Endodermal cell (in vitro differentiated cells): Measurements from ENCODE around the gene EGFL8. TPM values are rescaled to one million over a fixed set of nuclear protein-coding genes. Genes with fewer than 3 reads are reported as not detected.

Source experiments
- DNase-seq: peaks from one replicate; pipeline ENCODE4 v3.0.0-alpha.2; 2017
- H3K27ac ChIP-seq: 2 replicates; pipeline ENCODE4 v1.5.1; 2013; ENCODE audit warnings: mild to moderate bottlenecking, low read depth, low read length, moderate library complexity
- H3K27me3 ChIP-seq: 2 replicates; pipeline ENCODE4 v1.6.1; 2013; ENCODE audit warnings: mild to moderate bottlenecking, low read length, moderate library complexity; ENCODE audit not compliant: insufficient read depth, control insufficient read depth, poor library complexity, severe bottlenecking
- H3K36me3 ChIP-seq: 2 replicates; pipeline ENCODE4 v1.7.0; 2013; ENCODE audit warnings: mild to moderate bottlenecking, low read length, moderate library complexity; ENCODE audit not compliant: control insufficient read depth, insufficient read depth
- H3K4me1 ChIP-seq: one replicate; pipeline ENCODE4 v1.7.0; 2013; ENCODE audit warnings: low read length; ENCODE audit not compliant: control insufficient read depth, insufficient read depth
- H3K4me3 ChIP-seq: 2 replicates; pipeline ENCODE4 v1.5.1; 2013; ENCODE audit warnings: mild to moderate bottlenecking, low read length, moderate library complexity
- H3K9ac ChIP-seq: 2 replicates; pipeline ENCODE4 v1.6.1; 2013; ENCODE audit warnings: mild to moderate bottlenecking, low read length, moderate library complexity; ENCODE audit not compliant: poor library complexity, severe bottlenecking; ENCODE audit errors: extremely low read depth
- H3K9me3 ChIP-seq: 2 replicates; pipeline ENCODE4 v1.6.1; 2013; ENCODE audit warnings: mild to moderate bottlenecking, low read length, moderate library complexity; ENCODE audit not compliant: control insufficient read depth
- H3K27ac Mint-ChIP-seq: 2 replicates; pipeline ENCODE4 v1.8.0; 2020; ENCODE audit warnings: mixed read lengths
- H3K27me3 Mint-ChIP-seq: 2 replicates; pipeline ENCODE4 v1.8.0; 2021; ENCODE audit warnings: mild to moderate bottlenecking, mixed read lengths; ENCODE audit not compliant: insufficient read depth
- H3K36me3 Mint-ChIP-seq: 2 replicates; pipeline ENCODE4 v1.8.0; 2020; ENCODE audit warnings: low read depth, mixed read lengths
- H3K4me1 Mint-ChIP-seq: 2 replicates; pipeline ENCODE4 v1.8.0; 2020; ENCODE audit warnings: mixed read lengths
- H3K4me3 Mint-ChIP-seq: 2 replicates; pipeline ENCODE4 v1.8.0; 2020; ENCODE audit warnings: mild to moderate bottlenecking, moderate library complexity, mixed read lengths
- H3K9me3 Mint-ChIP-seq: 2 replicates; pipeline ENCODE4 v1.8.0; 2020; ENCODE audit warnings: mild to moderate bottlenecking, mixed read lengths
- WGBS, 2 experiments: methylation state at CpG; one replicate each; pipeline versions ENCODE4 v1.1.5 to v1.1.7; 2013; ENCODE audit warnings: missing lambda C conversion rate in 2 of 2, mixed read lengths in 1 of 2; ENCODE audit not compliant: insufficient coverage in 1 of 2, insufficient read length in 1 of 2; 5-methylcytosine and 5-hydroxymethylcytosine counted together
- total RNA-seq, 2 donors: library from RNA; stranded (reverse); fragmentation: NEBNext Ultra II Directional in 1 of 2; extraction: Animal tissue kit (Norgen Biotek cat#: 25700) in 1 of 2; gene quantifications; 2 replicates in 1 of 2; 3 replicates in 1 of 2; pipeline ENCODE4 v1.2.1, GENCODE V29; 2021
- TF ChIP-seq, protein P1 (sequence below): fragments of 200-600 bp; sonication (generic); conservative IDR thresholded peaks from 2 replicates; pipeline ENCODE4 v1.5.0; 2021; ENCODE audit warnings: antibody characterized with exemption, mild to moderate bottlenecking

The EGFL8 gene
- total RNA-seq, 2 donors from 2014 or later, result 27.9 to 39.6 TPM

DNA sequence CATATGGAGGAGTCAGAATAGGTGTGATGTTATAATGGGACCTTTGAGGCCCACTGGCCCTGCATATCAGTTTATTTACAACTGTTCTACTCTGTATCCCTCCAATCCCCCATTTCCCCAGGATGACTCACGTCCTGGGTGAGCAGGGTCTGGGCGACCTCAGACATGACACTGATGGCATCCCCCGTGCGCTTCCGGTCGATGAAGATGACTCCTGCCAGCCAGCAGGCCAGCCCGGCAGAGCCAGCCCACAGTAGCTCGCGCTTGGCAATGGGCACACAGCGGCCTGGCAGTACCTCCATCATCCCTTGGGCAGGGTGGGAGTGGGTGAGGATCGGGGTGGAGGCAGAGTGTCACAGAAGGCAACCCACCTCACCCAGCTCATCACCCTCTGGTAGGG lies 5.9 kb downstream of the EGFL8 start:
- Histone ChIP-seq H3K27me3 (no peaks in the 10 kb centered on the region), H3K4me1 (peaks cover 26% of the 10 kb centered on the region), H3K4me3 (no peak overlapping the region), H3K36me3 (peaks cover 68% of the 10 kb centered on the region), H3K9ac (no peak overlapping the region), H3K27ac (no peak overlapping the region), H3K9me3 (no peaks in the 10 kb centered on the region)
- Mint-ChIP-seq H3K4me1 (peaks cover 58% of the 10 kb centered on the region), H3K4me3 (no peak overlapping the region), H3K27ac (peak overlapping the region; percentile 62), H3K27me3 (no peaks in the 10 kb centered on the region), H3K36me3 (peaks cover 68% of the 10 kb centered on the region), H3K9me3 (no peaks in the 10 kb centered on the region)
- TF ChIP-seq, protein P1, sequence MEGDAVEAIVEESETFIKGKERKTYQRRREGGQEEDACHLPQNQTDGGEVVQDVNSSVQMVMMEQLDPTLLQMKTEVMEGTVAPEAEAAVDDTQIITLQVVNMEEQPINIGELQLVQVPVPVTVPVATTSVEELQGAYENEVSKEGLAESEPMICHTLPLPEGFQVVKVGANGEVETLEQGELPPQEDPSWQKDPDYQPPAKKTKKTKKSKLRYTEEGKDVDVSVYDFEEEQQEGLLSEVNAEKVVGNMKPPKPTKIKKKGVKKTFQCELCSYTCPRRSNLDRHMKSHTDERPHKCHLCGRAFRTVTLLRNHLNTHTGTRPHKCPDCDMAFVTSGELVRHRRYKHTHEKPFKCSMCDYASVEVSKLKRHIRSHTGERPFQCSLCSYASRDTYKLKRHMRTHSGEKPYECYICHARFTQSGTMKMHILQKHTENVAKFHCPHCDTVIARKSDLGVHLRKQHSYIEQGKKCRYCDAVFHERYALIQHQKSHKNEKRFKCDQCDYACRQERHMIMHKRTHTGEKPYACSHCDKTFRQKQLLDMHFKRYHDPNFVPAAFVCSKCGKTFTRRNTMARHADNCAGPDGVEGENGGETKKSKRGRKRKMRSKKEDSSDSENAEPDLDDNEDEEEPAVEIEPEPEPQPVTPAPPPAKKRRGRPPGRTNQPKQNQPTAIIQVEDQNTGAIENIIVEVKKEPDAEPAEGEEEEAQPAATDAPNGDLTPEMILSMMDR, result no peak
- WGBS, 2 experiments, result 94 to 97% methylated on average over 5 to 10 of the region's 11 CpGs
- no peak for DNase-seq

DNA sequence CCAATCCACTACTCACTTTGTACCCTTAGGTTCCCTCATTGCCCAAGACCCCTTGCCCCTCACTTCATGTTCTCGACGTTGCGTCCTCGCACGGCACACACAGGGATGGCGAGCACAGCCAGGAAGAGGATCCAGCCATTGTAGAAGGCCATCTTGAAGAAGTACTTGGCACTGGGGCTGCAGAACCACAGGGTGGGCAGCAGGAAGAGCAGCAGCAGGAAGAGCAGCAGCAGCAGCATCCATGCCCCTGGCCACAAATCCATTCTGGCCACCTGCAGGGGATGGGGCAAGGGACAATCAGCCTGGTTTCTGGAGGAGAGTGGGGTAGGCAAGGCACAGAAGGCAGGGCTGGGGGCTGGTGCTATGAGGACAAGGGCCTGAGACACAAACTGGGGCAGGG lies 6.8 kb downstream of the EGFL8 start:
- Mint-ChIP-seq H3K27ac (peak overlapping the region; percentile 17), H3K36me3 (peaks cover 60% of the 10 kb centered on the region), H3K9me3 (no peaks in the 10 kb centered on the region), H3K4me1 (peaks cover 56% of the 10 kb centered on the region), H3K27me3 (no peaks in the 10 kb centered on the region), H3K4me3 (no peak overlapping the region)
- H3K4me3 ChIP-seq, result no peak overlapping the region
- H3K4me1 ChIP-seq, result peaks cover 26% of the 10 kb centered on the region
- H3K27ac ChIP-seq, result no peak overlapping the region
- TF ChIP-seq, protein P1, result no peak
- no peak for DNase-seq
- peaks cover 62% of the 10 kb centered on the region for H3K36me3 ChIP-seq
- H3K9me3 ChIP-seq, result no peaks in the 10 kb centered on the region
- H3K27me3 ChIP-seq, result no peaks in the 10 kb centered on the region
- H3K9ac ChIP-seq, result no peak overlapping the region
- 93 to 100% methylated on average over 1 to 6 of the region's 6 CpGs for WGBS, 2 experiments

DNA sequence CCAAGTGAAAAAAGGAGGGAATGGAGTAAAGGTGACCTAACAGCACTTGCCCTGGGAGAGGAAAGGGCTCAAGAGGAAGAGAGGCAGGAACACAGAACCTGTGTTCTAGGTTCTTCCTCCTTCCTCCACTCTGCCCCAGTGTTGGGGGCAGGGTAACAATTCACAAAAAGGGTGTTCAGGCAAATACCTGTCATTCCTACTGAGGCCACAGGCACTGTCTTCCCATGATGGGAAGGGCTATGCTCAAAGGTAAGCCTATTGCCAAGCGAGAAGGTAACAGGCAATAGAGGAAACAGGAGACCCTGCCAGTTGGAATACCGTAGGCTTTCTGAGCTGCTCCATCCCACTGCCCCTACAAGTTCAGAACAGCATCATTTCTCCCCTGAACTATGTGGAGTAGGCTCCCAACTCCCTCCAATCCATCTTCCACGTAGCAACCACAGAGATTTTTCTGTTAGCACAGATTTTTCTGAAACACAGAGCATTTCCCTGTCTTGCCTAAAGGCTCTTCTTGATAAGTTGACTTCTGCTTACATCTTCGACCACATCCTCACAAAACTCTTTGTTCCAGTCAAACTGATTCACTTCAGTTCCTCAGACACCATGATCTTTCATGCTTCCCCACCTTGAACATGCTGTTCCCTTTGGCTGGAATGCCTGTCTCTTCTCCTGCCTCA lies 8.8 kb downstream of the EGFL8 start:
- Mint-ChIP-seq H3K27ac (peak overlapping the region; percentile 58), H3K4me1 (peaks cover 54% of the 10 kb centered on the region), H3K36me3 (peaks cover 43% of the 10 kb centered on the region), H3K4me3 (peak overlapping the region; percentile 78), H3K27me3 (no peaks in the 10 kb centered on the region), H3K9me3 (no peaks in the 10 kb centered on the region)
- H3K4me3 ChIP-seq, result peak overlapping the region; percentile 97
- peaks cover 13% of the 10 kb centered on the region for H3K4me1 ChIP-seq
- no peak for DNase-seq
- H3K27me3 ChIP-seq, result no peaks in the 10 kb centered on the region
- H3K9me3 ChIP-seq, result no peaks in the 10 kb centered on the region
- WGBS, 2 experiments, result 86 to 94% methylated on average over 3 to 4 of the region's 4 CpGs
- TF ChIP-seq, protein P1, result no peak
- peaks cover 45% of the 10 kb centered on the region for H3K36me3 ChIP-seq
- no peak overlapping the region for H3K9ac ChIP-seq
- no peak overlapping the region for H3K27ac ChIP-seq
